22Rv1 (cell line): ENCODE measurements around the gene ADRA1B.

Experiments used
- H3K27ac ChIP-seq: fragments of 450-650 bp; 2 replicates; pipeline ENCODE4 v1.5.1; 2017
- ZFX ChIP-seq: fragments of 450-650 bp; IDR thresholded peaks from 2 replicates; pipeline ENCODE4 v1.6.1; 2017; ENCODE audit warnings: antibody characterized with exemption, borderline replicate concordance
- TF ChIP-seq, protein P1 (sequence below): fragments of 450-650 bp; IDR thresholded peaks from 2 replicates; pipeline ENCODE4 v1.5.1; 2017; ENCODE audit warnings: mild to moderate bottlenecking

Gene ADRA1B

GRCh38 chr5:159902444-159903121 lies 13.7 kb upstream of the ADRA1B start:
- TF ChIP-seq, protein P1, sequence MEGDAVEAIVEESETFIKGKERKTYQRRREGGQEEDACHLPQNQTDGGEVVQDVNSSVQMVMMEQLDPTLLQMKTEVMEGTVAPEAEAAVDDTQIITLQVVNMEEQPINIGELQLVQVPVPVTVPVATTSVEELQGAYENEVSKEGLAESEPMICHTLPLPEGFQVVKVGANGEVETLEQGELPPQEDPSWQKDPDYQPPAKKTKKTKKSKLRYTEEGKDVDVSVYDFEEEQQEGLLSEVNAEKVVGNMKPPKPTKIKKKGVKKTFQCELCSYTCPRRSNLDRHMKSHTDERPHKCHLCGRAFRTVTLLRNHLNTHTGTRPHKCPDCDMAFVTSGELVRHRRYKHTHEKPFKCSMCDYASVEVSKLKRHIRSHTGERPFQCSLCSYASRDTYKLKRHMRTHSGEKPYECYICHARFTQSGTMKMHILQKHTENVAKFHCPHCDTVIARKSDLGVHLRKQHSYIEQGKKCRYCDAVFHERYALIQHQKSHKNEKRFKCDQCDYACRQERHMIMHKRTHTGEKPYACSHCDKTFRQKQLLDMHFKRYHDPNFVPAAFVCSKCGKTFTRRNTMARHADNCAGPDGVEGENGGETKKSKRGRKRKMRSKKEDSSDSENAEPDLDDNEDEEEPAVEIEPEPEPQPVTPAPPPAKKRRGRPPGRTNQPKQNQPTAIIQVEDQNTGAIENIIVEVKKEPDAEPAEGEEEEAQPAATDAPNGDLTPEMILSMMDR: no peak
- no peak for TF ChIP-seq ZFX
- H3K27ac ChIP-seq: no peak overlapping the region

GRCh38 chr5:159903131-159903530 lies 13.2 kb upstream of the ADRA1B start:
- no peak overlapping the region for H3K27ac ChIP-seq
- TF ChIP-seq ZFX: no peak
- TF ChIP-seq, protein P1: no peak

DNA sequence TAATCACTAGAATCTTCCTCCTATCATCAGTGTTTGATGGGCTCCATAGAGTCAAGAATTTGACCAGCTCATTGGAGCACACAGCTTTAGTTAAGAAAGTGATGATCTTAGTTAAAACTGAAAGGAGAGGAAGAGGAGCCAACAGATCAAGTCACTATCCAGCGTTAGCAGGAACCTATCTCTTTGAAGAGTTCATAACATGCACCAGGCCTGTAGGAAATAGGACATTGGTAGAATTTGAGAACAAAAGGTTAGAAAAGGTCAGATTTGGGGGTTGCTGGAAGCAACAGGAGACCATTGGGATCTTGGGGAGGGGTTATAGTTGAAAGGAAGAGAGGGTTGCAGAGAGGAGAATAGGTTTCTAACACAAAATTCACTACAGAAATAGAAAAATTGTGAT lies 11.4 kb upstream of the ADRA1B start:
- no peak overlapping the region for H3K27ac ChIP-seq
- TF ChIP-seq, protein P1: no peak
- no peak for TF ChIP-seq ZFX

GRCh38 chr5:159905496-159905895 lies 10.8 kb upstream of the ADRA1B start:
- TF ChIP-seq, protein P1: no peak
- no peak for TF ChIP-seq ZFX
- no peak overlapping the region for H3K27ac ChIP-seq

- H3K27ac ChIP-seq: no peak overlapping the region
- TF ChIP-seq, protein P1: no peak
- no peak for TF ChIP-seq ZFX
Observed at GRCh38 chr5:159906463-159906862, 9.8 kb upstream of the ADRA1B start.

- TF ChIP-seq, protein P1: no peak
- no peak for TF ChIP-seq ZFX
- H3K27ac ChIP-seq: no peak overlapping the region
Observed at GRCh38 chr5:159906943-159907342, 9.3 kb upstream of the ADRA1B start.

DNA sequence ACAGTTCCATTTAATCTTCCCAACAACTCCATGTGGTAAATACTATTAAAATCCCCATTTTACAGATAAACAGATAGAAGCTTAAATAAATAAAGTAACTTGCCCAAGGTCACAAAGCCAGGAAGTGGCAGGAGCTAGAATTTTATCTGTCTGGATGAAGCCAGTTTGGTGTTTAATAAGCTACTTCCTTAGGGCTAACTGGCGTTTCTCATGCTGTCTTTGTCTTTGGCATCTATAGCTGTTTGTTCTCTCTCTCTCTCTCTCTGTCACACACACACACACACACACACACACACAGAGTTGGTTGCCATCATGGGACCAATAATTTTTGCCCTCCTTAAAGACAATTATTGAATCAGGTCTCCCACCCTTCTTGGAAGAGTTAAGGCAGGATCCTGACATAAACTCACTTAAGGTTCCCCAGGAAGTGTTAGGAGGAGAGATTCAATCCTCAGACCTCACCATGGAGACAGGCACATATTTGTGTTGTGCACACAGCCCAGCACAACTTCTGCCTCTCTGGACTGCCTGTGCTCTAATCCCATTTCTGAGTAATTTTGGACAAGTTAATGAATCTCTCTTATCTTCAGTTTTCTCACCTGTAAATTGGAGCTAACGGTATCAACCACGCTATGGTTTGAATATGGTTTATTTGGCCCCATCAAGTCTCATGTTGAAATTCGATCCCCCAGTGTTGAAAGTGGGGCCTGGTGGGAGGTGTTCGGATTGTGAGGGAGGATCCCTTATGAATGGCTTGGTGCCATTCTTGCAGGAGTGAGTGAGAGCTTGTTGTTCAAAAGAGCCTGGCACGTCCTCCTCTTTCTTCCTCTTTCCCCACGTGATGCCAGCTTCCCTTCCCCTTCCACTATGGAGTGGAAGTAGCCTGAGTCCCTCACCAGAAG lies 8.3 kb upstream of the ADRA1B start:
- TF ChIP-seq, protein P1: no peak
- no peak for TF ChIP-seq ZFX
- H3K27ac ChIP-seq: no peak overlapping the region
